Stimulated activated CD4-positive, alpha-beta T cell treated with anti-CD3 and anti-CD28 coated beads, Interleukin-12 subunit alpha, Interleukin-12 subunit beta, amount 100 ng/mL, for 24 hours (primary cell): ENCODE measurements around the gene C1orf53.
"Not testable (repeated sequence)": the region's sequence is repeated elsewhere in the genome, so short reads cannot be mapped to it uniquely, and the experiment has no call there.

Experiments
- DNase-seq, 2 experiments: peaks; one replicate each; pipeline ENCODE4 v3.0.0-alpha.2; 2020; ENCODE audit warnings: low read depth in 2 of 2

The C1orf53 gene

DNA sequence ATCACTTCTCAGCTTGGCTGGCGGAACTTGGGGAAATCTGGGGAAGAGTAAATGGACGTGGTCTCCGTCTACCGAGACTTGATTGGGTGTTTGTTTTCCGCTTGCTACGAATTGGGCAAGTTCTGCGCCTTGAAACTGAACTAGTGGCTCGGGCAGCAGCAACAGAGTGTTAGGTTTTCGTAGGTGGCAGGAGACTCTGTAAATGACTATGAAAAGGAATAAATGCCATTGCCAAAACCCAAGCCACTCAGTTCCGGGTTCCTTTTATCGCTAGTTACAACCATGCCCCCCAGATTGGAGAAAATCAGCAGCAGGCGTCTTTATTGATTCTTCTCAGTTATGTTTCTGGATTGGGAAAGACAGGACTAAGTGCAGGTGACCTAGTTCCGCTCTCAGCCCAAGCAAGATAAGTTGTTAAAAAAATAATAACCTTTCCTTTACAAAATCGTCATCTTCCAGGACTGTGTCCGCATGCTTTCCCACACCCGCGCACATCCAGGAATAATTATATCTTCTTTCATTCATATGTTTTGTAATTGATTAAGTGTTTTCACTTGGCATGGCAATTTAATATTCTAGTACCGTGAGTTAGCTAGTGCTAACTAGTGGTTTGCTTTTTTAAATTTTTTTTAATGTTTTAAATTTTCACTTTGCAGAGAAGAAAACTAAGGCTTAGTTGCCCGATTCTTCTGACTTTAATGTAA, 18.1 kb downstream of the C1orf53 start:
- DNase-seq: no peak

- no peak for DNase-seq
Measured at GRCh38 chr1:197921235-197922069, 19.0 kb downstream of the C1orf53 start.

DNA sequence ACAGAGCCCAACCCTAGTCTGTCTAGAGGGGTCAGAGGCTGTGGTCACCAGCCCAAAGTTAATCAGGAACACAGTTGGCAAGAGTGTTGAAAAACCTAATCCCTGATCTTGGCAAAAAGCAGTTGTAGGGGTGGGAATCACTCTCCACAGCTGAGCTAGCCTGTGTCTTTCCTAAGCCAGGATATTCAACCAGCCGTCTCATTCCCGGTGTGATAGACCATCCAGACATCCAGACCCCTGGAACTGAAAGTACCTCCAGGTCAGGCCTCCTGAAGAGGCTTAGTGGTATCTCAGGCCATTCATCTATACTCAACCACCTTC, 19.6 kb downstream of the C1orf53 start:
- no peak for DNase-seq

GRCh38 chr1:197923038-197923437, 20.6 kb downstream of the C1orf53 start:
- DNase-seq: no peak

GRCh38 chr1:197924516-197925123, 22.2 kb downstream of the C1orf53 start:
- DNase-seq: no peak

- DNase-seq: no peak
Measured at GRCh38 chr1:197927908-197928665, 25.7 kb downstream of the C1orf53 start.

DNA sequence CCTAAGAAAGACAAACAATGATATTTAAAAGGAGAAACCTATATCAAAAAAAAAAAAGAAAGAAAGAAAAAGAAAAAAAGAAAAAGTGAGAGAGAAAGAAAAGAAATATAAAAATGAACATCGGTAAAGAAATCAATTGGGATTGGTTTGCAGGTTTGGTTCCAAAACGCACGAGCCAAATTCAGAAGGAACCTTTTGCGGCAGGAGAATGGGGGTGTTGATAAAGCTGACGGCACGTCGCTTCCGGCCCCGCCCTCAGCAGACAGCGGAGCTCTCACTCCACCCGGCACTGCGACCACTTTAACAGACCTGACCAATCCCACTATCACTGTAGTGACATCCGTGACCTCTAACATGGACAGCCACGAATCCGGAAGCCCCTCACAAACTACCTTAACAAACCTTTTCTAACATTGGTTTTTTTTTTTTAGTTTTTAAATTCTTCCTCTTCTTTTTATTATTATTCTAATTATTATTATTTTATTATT, 26.5 kb downstream of the C1orf53 start:
- no peak for DNase-seq

DNA sequence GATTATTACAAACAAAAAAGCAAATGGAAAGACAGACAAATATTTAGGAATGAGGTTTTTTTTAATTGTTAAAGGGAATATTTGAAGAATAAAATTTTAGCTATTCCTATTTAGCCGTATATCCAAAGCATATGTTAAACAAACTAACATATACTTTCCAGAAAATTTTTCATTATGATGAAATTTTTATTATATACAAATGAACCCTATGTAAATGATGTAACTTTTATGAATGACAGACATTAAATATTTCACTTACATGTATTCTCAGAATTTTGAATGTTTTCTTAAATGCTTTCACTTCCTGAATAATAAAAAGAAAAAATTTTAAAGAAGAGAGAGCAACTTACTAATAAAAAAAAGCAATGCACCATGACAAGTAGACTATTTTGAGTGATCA, 30.6 kb downstream of the C1orf53 start:
- DNase-seq: no peak

GRCh38 chr1:197933647-197934046, 31.2 kb downstream of the C1orf53 start:
- DNase-seq: no peak

DNA sequence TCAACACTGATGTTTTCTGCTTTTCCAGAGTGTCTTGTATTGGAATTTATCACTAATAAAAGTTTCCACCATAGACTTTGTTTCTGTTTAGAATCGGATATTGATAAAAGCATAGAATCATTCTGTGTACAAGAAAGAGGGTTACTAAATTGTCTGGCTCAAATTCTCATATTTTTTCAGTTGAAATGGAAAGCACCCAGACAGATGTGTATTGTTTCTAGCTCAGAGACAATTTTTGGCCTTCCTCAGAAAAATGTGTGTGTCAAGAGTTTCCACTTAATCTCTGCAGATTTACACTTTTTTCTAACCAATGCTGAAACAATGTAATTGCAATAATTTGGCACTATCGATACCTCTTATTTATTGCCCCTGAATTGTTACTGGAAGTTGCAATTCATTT, 35.0 kb downstream of the C1orf53 start:
- DNase-seq: no peak

DNA sequence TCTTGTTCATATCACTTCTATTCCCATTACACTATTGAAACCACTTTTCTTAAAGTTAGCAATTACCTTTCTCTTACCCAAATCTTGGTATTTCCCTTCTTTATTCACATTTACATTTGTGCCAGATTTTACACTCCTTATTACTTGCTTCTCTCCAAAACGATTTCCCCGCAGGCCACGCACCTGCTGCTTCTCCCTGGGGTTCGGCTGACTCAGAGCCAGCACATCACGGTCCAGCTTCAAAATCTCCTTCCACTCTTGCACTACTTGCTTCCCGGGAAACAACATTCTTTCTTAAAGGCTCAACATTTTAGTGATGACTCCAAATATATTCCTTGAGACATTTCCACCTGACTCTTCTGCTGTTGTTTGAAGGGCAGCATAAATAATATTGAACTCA, 35.5 kb downstream of the C1orf53 start:
- no peak for DNase-seq

DNA sequence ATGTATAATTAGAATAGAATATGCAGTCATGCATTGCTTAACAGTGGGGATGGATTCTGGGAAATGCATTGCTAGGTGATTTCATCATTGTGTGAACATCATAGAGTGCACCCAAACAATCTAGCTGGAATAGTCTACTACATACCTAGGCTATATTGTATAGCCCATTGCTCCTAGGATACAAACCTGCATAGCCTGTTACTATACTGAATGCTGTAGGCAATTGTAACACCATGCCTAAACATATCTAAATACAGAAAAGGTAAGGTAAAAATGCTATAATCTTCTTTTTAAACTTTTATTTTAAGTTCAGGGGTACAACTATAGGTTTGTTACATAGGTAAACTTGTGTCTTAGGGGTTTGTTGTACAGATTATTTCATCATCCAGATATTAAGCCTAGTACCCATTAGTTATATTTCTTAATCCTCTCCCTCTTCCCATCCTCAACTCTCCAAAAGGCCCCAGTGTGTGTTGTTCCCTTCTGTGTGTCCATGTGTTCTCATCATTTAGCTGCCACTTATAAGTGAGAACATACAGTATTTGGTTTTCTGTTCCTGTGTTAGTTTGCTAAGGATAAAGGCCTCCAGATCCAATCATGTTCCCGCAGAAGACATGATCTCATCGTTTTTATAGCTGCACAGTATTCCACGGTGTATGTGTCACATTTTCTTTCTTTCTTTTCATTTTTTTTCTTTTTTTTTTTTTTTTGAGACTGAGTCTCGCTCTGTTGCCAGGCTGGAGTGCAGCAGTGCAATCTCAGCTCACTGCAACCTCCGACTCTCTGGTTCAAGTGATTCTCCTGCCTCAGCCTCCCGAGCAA, 36.9 kb downstream of the C1orf53 start:
- DNase-seq: not testable (repeated sequence)

DNA sequence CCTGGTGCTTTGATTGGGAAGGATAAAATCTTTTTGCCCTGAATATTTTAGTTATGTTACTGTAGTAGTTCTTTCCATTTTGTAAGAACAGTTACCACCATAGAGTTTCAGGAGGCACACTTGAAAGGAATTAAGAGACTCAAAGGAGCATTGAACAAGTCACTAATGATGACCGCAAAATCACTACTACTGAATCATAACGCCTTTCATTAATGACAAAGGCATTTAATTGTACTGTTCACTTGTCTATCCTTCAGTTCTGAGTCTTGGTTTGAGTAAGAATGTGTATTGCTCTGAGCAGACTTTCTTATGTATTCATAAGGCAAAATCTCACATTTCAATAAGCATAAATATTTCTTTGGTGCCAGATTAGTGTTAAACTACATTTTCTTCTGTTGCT, 39.6 kb downstream of the C1orf53 start:
- no peak for DNase-seq

DNA sequence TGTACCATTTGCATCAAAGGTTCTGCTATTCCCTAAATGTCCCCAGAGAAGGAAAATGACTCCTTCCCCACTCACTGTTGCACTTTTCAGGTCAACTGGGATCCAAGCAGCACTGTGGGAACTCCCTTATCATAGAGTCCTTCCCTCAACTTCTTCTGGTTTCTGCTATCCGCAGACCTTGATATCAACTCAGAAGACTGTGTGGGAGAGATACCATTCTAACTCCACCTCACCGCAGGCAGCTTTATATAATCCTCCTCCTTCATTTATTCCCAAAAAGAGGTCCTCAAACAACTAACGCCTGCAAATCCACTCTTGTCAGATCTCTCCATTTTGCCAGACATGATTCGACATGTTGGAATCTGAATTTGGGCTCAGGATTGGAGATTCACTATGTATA, 42.1 kb downstream of the C1orf53 start:
- DNase-seq: no peak

DNA sequence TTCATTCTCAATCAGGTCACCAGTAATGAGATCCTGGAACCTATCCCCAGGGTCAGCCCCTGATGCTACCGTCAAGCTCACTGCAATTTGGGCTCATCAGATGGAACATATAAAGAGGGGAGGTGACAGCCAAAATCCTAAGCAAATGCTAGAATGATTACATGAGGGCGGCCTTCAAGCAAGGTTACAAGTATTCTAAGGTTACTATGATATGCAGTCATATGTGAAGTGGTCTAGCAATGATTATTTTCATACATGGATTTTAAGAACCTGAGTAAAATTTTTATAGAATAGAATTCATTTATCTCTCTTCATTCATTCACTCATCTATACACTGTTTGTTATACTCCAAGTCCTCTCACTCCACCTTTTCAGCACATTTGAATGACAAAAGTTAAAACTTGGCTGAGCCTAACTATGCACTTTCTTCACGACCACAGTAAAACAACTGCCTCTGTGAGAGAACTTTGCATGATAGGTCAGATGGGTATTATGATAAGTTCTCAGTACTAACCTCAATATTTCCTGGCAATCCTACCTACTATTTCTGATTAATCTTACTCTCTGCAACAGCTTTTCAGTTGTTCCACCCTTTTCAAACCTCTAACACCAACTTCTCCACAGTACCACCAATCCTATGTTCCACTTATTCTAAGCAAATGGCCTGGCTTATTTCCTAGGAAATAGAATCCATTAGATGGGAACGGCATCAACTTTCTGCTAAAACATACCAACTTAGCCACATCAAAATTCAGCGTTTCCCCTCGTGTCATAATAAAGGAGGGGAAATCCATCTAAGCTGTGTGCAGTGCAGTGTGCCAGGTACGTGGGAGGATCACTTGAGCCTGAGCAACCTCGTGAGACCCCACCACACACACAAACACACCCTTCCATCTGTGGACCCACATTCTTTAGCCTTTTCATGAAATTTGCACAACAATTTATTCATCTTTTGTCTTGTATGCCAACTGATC, 46.8 kb downstream of the C1orf53 start:
- no peak for DNase-seq

GRCh38 chr1:197951089-197951488, 48.7 kb downstream of the C1orf53 start:
- no peak for DNase-seq

- no peak for DNase-seq
Measured at GRCh38 chr1:197951617-197952175, 49.3 kb downstream of the C1orf53 start.

GRCh38 chr1:197953472-197953871, 51.0 kb downstream of the C1orf53 start:
- DNase-seq: not testable (repeated sequence)

- no peak for DNase-seq
Measured at GRCh38 chr1:197954718-197955418, 52.4 kb downstream of the C1orf53 start.
